Stimulated activated CD4-positive, alpha-beta T cell treated with anti-CD3 and anti-CD28 coated beads, Interleukin-12 subunit alpha, Interleukin-12 subunit beta, amount 100 ng/mL, for 4 hours (primary cell): ENCODE measurements around the gene BACE1.
"Not testable (repeated sequence)": the region's sequence is repeated elsewhere in the genome, so short reads cannot be mapped to it uniquely, and the experiment has no call there.

ENCODE experiments used
- DNase-seq: peaks from one replicate; pipeline ENCODE4 v3.0.0-alpha.2; 2020

The BACE1 gene

GRCh38 chr11:117316197-117316961 is at the start of gene BACE1:
TSS of gene BACE1 (minus strand) at chr11:117316256. CDS start at chr11:117315795, 461 bp downstream.
- no peak for DNase-seq

GRCh38 chr11:117361432-117361831 is 45.4 kb upstream of the BACE1 start:
- no peak for DNase-seq

- no peak for DNase-seq
These were observed 40.3 kb upstream of the BACE1 start for GRCh38 chr11:117356126-117356890.

- DNase-seq, result no peak
These were observed 38.5 kb upstream of the BACE1 start for GRCh38 chr11:117354550-117354949.

- DNase-seq, result no peak
These were observed 29.0 kb upstream of the BACE1 start for GRCh38 chr11:117345039-117345438.

- no peak for DNase-seq
These were observed 21.0 kb upstream of the BACE1 start for GRCh38 chr11:117337076-117337475.

GRCh38 chr11:117335399-117335798 is 19.3 kb upstream of the BACE1 start:
- DNase-seq, result no peak

- DNase-seq, result no peak
These were observed 18.8 kb upstream of the BACE1 start for GRCh38 chr11:117334896-117335295.

- no peak for DNase-seq
These were observed 17.9 kb upstream of the BACE1 start for GRCh38 chr11:117333917-117334316.

GRCh38 chr11:117332843-117333242 is 16.8 kb upstream of the BACE1 start:
- DNase-seq, result no peak

- DNase-seq, result no peak
These were observed 12.4 kb upstream of the BACE1 start for GRCh38 chr11:117328375-117329010.

- DNase-seq, result peak; percentile 88
These were observed 11.7 kb upstream of the BACE1 start, which contains the start of gene CEP164 for GRCh38 chr11:117327567-117328374. TSS of gene CEP164 (plus strand) at chr11:117327854. CDS start at chr11:117338587, 10,733 bp downstream.

GRCh38 chr11:117327255-117327566 is 11.2 kb upstream of the BACE1 start:
- not testable (repeated sequence) for DNase-seq

GRCh38 chr11:117319214-117319840 is 3.3 kb upstream of the BACE1 start:
- no peak for DNase-seq

GRCh38 chr11:117318738-117319137 is 2.7 kb upstream of the BACE1 start:
- DNase-seq, result no peak

- peak; percentile 15 for DNase-seq
These were observed 515 bp downstream of the BACE1 start for GRCh38 chr11:117315285-117316196.

- DNase-seq, result no peak
These were observed 1.2 kb downstream of the BACE1 start for GRCh38 chr11:117314840-117315239.

- no peak for DNase-seq
These were observed 2.0 kb downstream of the BACE1 start for GRCh38 chr11:117313828-117314768.

GRCh38 chr11:117313091-117313490 is 3.0 kb downstream of the BACE1 start:
- no peak for DNase-seq

- no peak for DNase-seq
These were observed 6.7 kb downstream of the BACE1 start for GRCh38 chr11:117309310-117309709.
